ENCODE measurements around the gene PRX.
A peak's percentile ranks its signal among the peaks of the same experiment; 100 is the strongest.
"Not testable (repeated sequence)": the region's sequence is repeated elsewhere in the genome, so short reads cannot be mapped to it uniquely, and the experiment has no call there.

Gene PRX, protein sequence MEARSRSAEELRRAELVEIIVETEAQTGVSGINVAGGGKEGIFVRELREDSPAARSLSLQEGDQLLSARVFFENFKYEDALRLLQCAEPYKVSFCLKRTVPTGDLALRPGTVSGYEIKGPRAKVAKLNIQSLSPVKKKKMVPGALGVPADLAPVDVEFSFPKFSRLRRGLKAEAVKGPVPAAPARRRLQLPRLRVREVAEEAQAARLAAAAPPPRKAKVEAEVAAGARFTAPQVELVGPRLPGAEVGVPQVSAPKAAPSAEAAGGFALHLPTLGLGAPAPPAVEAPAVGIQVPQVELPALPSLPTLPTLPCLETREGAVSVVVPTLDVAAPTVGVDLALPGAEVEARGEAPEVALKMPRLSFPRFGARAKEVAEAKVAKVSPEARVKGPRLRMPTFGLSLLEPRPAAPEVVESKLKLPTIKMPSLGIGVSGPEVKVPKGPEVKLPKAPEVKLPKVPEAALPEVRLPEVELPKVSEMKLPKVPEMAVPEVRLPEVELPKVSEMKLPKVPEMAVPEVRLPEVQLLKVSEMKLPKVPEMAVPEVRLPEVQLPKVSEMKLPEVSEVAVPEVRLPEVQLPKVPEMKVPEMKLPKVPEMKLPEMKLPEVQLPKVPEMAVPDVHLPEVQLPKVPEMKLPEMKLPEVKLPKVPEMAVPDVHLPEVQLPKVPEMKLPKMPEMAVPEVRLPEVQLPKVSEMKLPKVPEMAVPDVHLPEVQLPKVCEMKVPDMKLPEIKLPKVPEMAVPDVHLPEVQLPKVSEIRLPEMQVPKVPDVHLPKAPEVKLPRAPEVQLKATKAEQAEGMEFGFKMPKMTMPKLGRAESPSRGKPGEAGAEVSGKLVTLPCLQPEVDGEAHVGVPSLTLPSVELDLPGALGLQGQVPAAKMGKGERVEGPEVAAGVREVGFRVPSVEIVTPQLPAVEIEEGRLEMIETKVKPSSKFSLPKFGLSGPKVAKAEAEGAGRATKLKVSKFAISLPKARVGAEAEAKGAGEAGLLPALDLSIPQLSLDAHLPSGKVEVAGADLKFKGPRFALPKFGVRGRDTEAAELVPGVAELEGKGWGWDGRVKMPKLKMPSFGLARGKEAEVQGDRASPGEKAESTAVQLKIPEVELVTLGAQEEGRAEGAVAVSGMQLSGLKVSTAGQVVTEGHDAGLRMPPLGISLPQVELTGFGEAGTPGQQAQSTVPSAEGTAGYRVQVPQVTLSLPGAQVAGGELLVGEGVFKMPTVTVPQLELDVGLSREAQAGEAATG (N-terminal part only)

DNA sequence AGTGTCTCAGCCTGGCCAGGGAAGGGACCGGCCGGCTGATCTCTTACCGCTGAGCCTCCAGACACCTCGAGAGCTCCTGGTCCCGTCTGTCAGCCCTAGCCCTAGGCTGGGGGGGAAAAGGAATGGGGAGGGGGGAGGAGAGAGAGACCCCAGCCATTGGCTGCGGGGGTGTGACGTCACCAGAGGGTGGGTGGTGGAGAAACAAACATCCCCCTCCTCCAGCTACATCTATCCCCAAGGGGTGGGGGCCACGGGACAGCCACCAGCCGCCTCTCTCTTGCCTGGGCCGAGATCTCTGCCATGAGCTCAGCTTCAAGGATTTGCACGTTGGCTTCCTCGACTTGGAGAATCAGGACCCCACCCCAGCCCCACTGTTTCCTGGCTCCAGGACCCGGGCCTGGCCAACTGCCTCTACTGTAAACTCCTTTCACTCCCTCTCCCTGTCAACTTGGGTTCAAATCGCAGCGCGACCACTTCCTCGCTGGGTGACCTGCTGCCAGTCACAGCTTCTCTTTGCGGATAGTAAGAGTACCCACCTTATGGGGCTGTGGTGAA, at the start of gene PRX:
Gene PRX (minus strand): TSS at position 88 of the 555 bp plus-strand sequence. CDS start 5,446 bp downstream, outside the sequence.
- no peak for DNase-seq (ENCODE audit: low spot score)

- DNase-seq (ENCODE audit: low spot score), result no peak
Observed at GRCh38 chr19:40461669-40462221, 48.6 kb upstream of the PRX start.

DNA sequence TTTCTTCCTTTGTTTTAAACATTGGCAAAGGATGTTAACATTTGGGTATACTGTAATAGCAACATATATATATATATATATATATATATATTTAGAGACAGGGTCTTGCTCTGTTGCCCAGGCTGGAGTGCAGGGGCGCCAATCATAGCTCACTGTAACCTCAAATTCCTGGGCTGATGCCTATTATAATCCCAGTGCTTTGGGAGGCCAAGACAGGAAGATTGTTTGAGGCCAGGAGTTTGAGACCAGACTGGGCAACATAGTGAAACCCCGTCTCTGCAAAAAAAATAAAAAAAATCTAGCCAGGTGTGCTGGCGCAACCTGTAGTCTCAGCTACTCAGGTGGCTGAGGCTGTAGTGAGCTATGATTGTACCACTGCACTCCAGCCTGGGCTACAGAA, 47.0 kb upstream of the PRX start:
- no peak for DNase-seq (ENCODE audit: low spot score)

- DNase-seq (ENCODE audit: low spot score), result no peak
Observed at GRCh38 chr19:40458597-40458974, 45.4 kb upstream of the PRX start.

DNA sequence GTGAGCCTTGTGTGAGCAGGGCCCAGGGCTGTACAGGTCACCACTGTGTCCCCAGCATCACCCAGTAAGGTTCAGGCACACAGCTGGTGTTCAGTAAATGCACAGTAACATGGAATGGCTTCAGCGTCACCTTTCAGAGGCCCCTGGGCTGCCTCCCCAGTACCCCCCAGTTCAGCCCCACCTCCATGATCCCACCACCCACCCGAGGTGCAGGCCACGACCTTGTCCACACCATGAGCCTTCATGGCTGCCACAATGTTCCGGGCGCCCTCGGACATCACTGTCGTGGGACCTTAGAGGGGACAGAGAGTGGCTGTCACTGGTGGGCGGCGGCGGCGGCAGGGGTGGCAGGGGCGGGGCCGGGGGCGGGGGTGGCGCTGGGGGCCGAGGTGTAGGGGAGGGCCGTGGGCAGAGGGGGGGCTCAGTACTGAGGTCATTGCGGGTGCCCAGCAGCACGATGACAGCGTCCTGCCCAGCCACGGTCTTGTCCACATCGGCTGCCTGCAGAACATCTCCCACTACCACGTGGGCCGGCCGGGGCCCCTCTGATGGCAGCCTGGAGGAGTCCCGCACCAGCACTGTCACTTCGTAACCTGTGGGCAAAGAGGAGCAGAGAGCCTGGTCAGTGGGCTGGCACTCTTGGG, 44.9 kb upstream of the PRX start:
- no peak for DNase-seq (ENCODE audit: low spot score)

GRCh38 chr19:40457048-40457447, 43.9 kb upstream of the PRX start:
- DNase-seq (ENCODE audit: low spot score), result no peak

- not testable (repeated sequence) for DNase-seq (ENCODE audit: low spot score)
Observed at GRCh38 chr19:40453943-40454342, 40.8 kb upstream of the PRX start.

DNA sequence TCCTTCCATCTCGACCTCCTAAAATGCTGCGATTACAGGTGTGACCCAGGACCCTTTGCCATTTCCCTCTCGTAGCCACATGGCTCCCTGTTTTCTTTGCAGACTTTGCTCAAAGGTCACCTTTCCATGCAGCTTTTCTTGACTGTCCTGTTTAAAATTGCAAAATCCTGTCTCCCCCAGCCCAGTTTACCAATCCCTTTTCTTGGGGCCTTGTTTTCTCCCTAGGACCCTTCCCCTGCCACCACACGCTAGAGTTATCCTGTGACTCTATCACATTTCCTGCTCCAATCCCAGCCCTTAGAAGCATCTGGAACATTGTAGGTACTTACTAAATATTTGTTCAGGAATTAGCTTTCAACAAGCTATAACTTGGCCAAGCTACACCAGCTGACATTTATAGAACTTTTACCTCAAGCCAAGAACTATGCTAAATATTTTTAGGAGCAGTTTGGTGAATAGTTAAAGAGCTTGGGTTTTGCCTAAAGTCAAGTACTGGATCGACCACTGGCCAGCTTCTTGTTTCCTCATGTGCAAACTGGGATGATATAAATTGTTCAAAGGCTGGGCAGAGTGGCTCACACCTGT, 40.1 kb upstream of the PRX start:
- no peak for DNase-seq (ENCODE audit: low spot score)

DNA sequence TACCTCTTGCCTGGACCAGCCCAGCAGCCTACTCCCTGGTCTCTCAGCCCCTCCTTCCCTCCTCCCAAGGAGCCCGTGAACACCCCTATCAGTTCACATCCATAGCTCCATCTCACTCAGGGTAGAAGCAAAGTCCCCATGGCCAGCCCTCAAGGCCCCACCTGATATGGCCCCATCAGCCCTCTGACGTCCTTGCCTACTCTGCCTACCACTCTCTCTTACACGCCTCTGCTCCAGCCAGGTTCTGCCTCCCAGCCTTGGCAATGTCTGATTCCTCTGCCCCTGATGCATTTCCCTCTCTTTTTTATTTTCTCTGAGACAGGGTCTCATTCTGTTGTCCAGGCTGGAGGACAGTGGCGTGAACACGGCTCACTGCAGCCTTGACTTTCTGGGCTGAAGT, 38.8 kb upstream of the PRX start:
- DNase-seq (ENCODE audit: low spot score), result no peak

DNA sequence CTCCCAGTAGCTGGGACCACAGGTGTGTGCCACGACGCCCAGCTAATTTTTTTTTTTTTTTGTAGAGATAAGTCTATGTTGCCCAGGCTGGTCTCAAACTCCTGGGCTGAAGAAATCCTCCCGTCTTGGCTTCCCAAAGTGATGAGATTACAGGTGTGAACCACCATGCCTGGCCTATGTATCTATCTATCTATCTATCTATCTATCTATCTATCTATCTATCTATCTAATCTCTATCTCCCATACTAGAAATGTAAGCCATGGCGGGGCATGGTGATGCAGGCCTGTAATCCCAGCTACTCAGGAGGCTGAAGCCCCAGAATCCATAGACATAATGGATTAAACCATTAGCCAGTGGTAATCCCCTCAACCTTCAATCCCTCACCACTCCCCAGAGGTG, 37.5 kb upstream of the PRX start:
- no peak for DNase-seq (ENCODE audit: low spot score)

- DNase-seq (ENCODE audit: low spot score), result no peak
Observed at GRCh38 chr19:40449506-40449905, 36.3 kb upstream of the PRX start.

GRCh38 chr19:40446263-40446784, 33.1 kb upstream of the PRX start:
- no peak for DNase-seq (ENCODE audit: low spot score)

- peak; percentile 49 for DNase-seq (ENCODE audit: low spot score)
Observed at GRCh38 chr19:40445780-40446262, 32.6 kb upstream of the PRX start.

DNA sequence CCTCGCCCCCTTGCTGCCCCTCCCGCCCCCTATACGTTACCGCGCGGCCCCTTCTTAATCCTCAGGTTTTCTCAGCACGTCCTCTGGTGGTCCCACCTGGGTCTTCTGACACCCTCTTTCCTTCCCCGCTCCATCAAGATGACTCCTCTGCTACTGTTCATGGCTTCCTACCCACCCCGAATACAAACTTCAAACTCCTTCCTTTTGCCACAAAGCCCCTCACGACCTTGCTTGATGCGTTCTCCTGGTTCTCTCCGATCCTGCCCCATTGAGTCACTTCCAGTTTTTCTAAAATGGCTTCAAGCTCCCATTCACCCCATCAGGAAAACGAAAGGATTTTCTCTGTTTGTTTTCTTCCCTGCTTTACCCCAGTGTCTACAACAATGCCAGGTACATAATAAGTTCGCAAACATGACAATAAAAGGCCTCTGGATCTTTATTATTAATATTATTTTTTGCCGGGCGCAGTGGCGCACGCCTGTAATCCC, 31.7 kb upstream of the PRX start:
- DNase-seq (ENCODE audit: low spot score), result no peak

DNA sequence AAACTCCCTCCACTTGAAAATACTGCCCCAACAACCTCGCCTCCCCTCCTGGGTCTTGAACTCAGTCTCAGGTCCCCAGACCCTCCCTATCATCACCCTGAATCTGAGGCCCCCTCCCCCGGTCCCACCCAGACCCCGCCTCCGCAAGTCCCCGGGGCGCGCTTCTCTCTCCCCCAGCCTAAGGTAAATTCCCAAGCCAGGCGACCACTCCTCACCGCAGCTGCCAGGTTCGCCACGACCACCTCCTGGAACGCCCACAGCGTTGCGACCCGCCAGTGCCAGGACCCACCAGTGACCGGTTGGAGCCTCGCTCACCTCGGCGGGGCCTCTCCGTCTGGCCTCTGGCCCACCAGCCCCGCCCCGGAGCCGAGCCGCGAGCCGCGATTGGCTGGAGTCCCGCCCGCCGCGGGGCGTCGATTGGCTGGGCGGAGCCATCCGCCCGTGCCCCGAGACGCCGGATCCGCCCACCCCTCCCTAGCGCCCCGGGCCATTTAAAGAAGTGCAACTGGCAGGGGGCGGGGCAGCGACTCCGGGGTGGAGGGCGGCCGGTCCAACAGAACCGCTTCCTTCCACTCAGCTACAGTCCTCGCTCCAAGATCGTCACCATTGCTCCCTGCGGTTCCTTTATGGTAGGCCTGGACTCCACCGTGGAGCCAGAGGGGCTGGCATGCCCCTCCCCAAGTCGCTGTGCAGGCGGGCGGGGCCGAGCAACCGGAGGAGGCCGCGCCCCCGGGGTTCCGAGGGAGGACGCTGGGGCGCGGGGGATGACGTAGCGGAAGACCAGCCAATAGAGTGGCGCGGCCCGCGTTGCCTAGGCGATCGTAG, 31.0 kb upstream of the PRX start, which contains the start of gene SERTAD3:
Gene SERTAD3 (minus strand): TSS at position 336 of the 825 bp plus-strand sequence. CDS start 2,255 bp downstream, outside the sequence.
- peak; percentile 96 for DNase-seq (ENCODE audit: low spot score)

- DNase-seq (ENCODE audit: low spot score), result peak; percentile 98
Observed at GRCh38 chr19:40443131-40443999, 30.2 kb upstream of the PRX start.

DNA sequence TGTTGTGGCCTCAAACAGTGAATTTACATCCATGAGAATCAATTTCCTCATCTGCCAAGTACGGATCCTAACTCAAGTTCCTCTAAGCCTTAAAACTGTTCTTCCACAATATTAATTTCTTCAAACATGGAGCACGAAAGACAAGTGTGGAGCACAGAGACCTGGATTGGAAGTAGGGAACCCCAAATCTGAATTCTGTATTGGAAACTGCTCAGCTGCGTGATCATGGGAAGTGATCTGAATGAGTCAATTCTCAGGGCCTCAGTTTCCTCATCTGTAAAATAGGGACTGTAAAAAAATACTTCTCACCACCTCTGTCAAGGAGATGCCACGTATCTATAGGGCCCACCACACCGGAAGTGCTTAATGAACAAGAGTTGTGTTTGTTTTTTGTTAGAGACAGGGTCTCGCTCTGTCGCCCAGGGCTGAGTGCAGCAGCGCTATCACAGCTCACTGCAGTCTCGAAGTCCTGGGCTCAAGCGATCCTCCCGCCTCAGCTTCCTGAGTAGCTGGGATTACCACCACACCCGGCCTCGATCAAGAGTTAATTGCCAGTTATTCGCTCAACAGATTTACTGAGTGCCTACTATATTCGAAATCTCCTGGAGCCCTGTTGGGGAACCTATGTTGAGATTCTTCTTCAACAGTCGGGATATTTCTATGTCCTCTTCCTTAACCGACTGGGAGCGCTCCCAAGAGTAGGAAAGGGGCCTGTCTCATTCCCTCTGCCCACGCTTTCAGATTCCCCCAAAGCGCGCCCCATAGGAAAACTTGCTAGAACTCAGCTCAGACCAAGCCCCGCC, 29.4 kb upstream of the PRX start:
- DNase-seq (ENCODE audit: low spot score), result no peak

All from hematopoietic multipotent progenitor cell treated with erythropoietin and hydrocortisone succinate and interleukin-3 and kit ligand, for 17 days (in vitro differentiated cells).